ENCODE measurements around the gene ADIPOR2.

The ADIPOR2 gene

DNA sequence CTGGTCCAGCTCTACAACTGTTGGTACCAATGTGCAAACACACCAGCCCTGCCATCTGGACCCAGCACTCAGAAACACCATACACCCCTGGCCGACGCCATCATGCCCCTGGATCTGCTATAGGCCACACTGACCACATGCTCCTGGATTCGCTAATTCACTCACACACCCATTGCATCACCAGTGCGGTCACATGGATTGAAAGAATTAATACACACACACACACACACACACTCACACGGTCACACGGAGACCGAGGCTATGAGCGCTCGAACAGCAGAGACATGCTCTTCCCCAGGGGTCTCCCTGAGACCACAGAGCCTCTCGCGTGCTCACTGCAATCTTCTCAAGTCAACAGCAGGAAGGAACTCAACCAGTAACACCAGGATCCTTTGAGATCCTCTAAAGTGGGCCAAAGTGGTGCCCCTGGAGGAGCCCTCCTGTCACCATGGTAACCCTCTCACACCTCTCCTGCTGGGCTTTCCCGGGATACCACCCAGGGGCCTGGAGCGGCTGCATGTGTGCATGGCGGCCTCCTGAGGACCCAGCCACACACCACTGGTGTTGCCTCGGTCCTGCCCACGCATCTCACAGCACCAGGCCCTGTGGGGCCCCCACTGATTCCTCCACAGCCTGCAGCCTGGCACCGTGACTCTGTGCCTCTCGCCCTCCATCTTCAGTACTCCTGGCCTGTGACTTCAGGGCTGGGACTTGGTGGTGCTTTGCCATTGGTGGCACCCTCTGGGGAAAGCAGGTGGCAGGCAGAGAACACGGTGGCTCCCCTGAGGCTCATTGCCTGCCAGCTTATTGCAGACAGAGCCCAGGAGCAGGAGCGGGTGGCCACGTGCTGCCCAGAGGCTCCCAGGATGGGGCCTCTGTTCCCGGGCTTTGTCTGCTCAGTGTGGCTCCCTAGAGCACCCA, 144.6 kb downstream of the ADIPOR2 start:
- peak; percentile 47 for DNase-seq

DNA sequence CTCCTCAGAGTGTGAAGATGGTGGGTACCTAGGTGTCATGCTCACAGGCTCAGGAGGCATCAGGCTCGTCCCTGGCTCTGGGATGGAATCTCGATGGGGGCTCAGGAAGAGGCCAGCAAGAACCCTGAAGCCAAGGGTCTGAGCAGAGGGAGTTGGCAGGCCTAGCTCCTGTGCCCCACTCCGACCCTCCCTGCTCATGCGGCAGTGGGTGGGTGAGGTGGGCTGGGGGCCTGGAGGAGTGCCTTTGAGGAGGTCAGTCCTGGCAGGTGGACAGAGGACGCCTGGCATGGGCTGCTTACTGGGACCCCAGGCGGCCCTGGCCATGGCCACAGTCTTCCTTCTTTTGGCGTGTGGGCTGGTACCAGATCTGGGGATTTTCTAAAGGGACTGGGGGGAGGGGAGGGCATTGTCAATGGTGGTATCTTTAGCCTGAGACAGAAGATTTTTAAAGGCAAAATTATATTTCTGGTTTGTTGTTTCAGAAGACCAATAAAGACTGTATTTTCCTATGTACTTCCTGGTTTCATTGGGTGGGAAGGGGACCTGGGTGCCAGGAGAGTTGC, 145.5 kb downstream of the ADIPOR2 start:
- DNase-seq: no peak

DNA sequence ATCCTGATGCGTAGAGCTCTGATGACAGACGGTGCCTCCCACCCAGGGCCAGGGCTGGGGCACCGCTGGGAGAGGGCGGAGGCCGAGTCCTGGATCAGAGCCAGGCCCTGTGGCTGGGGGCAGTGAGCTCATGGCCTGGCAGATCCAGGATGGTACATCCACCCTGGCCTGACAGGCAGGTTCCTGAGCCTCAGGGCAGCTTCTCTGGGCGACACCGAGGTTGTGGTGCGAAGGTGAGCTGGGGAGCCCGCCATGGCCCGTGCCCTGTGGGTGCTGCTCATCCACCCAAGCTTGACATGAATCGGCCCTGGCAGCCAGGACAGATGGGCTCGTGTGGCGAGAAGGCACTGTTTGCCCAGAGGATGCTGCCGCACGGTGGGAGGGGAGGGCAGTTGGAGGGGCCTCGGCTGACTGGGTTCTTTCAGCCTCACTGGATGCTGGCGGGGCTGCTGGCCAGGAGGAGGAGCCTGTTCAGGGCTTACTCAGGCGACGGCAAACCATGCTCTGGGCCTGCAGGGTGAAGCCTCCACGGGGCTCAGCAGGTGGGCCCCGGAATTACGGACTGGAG, 146.1 kb downstream of the ADIPOR2 start:
- peak; percentile 96 for DNase-seq

DNA sequence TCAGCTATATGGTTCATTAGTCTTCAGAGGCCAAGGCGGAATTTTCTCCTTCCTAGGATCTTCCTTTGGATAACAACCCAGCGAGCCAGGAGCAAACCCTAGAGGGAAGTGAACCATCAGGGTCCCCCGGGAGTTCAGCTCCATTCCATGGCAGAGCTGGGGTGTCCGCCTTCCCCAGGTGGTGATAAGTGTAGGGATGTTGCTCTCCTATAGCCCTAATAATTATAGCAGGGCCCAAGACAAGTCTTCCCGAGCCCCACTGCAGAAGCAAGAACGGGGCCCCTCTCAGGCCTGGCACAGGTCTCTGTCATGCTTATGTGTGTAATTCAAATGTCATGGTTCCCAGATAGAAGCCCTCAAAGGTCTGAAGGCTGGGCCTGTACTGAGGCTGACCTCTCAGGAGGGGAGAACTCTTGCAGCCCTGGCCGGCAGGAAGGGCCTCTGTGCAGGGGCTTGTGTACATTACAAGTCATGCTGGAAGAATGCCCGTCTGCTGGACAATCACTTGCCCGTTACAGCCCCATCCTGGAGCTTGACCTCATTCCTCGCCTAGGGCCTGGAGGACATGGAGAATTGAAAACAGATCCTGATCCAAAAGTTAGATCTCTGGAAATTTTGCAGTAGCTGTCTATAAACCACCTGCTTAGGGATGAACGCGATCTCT, 146.8 kb downstream of the ADIPOR2 start:
- DNase-seq: peak; percentile 58
